ENCODE measurements around the gene ADGRG2. TPM values are rescaled to one million over a fixed set of nuclear protein-coding genes. Genes with fewer than 3 reads are reported as not detected.
A peak's percentile ranks its signal among the peaks of the same experiment; 100 is the strongest.

The ADGRG2 gene
- total RNA-seq, 1 experiment from 2014 or later: 1.4 TPM

DNA sequence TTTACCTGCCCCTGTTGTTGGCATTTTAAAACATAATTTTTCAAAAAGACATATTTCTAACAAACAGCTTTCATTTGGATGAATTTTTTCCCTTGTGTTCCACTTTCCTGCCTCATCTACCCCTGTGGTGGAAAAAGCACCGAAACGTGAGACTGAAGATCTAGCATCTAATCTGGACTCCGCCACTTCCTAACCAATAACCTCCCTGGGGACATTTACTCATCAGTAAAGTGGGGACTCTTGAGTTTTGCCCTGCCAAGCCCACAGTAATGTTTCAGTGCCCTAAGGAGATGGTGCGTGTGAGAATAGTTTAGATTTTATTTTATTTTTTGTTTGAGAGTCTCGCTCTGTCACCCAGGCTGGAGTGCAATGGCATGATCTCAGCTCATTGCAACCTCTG lies 56.7 kb downstream of the ADGRG2 start:
- Histone ChIP-seq H3K4me2 (ENCODE audit: low read length) (no peak overlapping the region), H3K79me2 (ENCODE audit: low read length) (no peaks in the 10 kb centered on the region), H3K9me2 (replicated peaks; ENCODE audit: low read length) (no peaks in the 10 kb centered on the region), H4K20me1 (ENCODE audit: low read length) (no peaks in the 10 kb centered on the region), H2AFZ (ENCODE audit: low read length) (no peak overlapping the region), H3K27ac (ENCODE audit: low read length) (no peak overlapping the region), H3K27me3 (ENCODE audit: low read length) (no peaks in the 10 kb centered on the region), H3K4me3 (ENCODE audit: low read length) (no peak overlapping the region), H3F3A (ENCODE audit: low read length, unreplicated experiment) (no peaks in the 10 kb centered on the region), H3K9ac (ENCODE audit: low read length) (no peak overlapping the region), H3K36me3 (ENCODE audit: low read depth, low read length) (no peaks in the 10 kb centered on the region), H3K9me3 (ENCODE audit: low read length) (no peaks in the 10 kb centered on the region), H3K4me1 (ENCODE audit: insufficient read depth, low read length) (peaks cover 22% of the 10 kb centered on the region)
- ChIA-PET POLR2A (ENCODE audit: unreplicated experiment) (no interaction called here), CTCF (no interaction called here)
- BruUV-seq (replicated peaks): no TSS peak
- DNase-seq (no peak), ATAC-seq (no peak)
- intact Hi-C loops (cut with micrococcal nuclease): no loop called here
- TF ChIP-seq EZH2phosphoT487 (IDR thresholded peaks at IDR 0.05; ENCODE audit: borderline replicate concordance, low read length) (no peak), EZH2 (IDR thresholded peaks at IDR 0.05; ENCODE audit: low read length, unreplicated experiment) (no peak)
- TF ChIP-seq, protein P1, sequence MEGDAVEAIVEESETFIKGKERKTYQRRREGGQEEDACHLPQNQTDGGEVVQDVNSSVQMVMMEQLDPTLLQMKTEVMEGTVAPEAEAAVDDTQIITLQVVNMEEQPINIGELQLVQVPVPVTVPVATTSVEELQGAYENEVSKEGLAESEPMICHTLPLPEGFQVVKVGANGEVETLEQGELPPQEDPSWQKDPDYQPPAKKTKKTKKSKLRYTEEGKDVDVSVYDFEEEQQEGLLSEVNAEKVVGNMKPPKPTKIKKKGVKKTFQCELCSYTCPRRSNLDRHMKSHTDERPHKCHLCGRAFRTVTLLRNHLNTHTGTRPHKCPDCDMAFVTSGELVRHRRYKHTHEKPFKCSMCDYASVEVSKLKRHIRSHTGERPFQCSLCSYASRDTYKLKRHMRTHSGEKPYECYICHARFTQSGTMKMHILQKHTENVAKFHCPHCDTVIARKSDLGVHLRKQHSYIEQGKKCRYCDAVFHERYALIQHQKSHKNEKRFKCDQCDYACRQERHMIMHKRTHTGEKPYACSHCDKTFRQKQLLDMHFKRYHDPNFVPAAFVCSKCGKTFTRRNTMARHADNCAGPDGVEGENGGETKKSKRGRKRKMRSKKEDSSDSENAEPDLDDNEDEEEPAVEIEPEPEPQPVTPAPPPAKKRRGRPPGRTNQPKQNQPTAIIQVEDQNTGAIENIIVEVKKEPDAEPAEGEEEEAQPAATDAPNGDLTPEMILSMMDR (conservative IDR thresholded peaks at IDR 0.05; ENCODE audit: low read depth, low read length): no peak

DNA sequence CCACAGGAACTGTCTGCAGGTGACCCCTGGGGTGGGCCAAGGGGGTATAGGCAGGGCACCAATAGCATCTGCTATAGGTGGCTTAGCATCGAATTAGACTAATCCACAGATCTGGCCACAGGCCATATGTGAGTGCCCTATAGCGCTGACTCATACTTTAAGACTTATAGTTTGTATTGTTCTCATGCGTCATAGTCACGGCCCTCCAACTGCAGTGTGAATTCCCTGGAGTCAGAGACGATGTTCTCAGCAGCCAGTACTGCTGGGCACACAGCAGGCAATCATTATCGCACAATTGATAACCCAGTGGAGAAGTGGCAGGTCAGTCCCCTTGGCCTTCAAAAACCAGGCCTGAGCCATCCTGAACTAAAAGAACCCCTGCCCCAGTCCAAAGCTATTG lies 58.1 kb downstream of the ADGRG2 start:
- H3F3A ChIP-seq (ENCODE audit: low read length, unreplicated experiment): no peaks in the 10 kb centered on the region
- H3K4me1 ChIP-seq (ENCODE audit: insufficient read depth, low read length): peaks cover 22% of the 10 kb centered on the region
- CTCF ChIA-PET: no interaction called here
- POLR2A ChIA-PET (ENCODE audit: unreplicated experiment): no interaction called here
- H3K27ac ChIP-seq (ENCODE audit: low read length): peak overlapping the region; percentile 59
- H3K4me3 ChIP-seq (ENCODE audit: low read length): no peak overlapping the region
- no TSS peak for BruUV-seq (replicated peaks)
- intact Hi-C loops (cut with micrococcal nuclease): no loop called here
- TF ChIP-seq, protein P1 (conservative IDR thresholded peaks at IDR 0.05; ENCODE audit: low read depth, low read length): no peak
- TF ChIP-seq EZH2 (IDR thresholded peaks at IDR 0.05; ENCODE audit: low read length, unreplicated experiment) (no peak), EZH2phosphoT487 (IDR thresholded peaks at IDR 0.05; ENCODE audit: borderline replicate concordance, low read length) (no peak)
- H3K9ac ChIP-seq (ENCODE audit: low read length): peak overlapping the region; percentile 25; the same call in 1 of the 2 replicates
- H4K20me1 ChIP-seq (ENCODE audit: low read length): no peaks in the 10 kb centered on the region
- no peaks in the 10 kb centered on the region for H3K9me3 ChIP-seq (ENCODE audit: low read length)
- H3K79me2 ChIP-seq (ENCODE audit: low read length): no peaks in the 10 kb centered on the region
- no peaks in the 10 kb centered on the region for H3K9me2 ChIP-seq (replicated peaks; ENCODE audit: low read length)
- DNase-seq: peak; percentile 89
- H3K4me2 ChIP-seq (ENCODE audit: low read length): peak overlapping the region; percentile 60
- no peaks in the 10 kb centered on the region for H3K36me3 ChIP-seq (ENCODE audit: low read depth, low read length)
- ATAC-seq: peak; percentile 97
- H3K27me3 ChIP-seq (ENCODE audit: low read length): no peaks in the 10 kb centered on the region
- H2AFZ ChIP-seq (ENCODE audit: low read length): peak overlapping the region; percentile 70

DNA sequence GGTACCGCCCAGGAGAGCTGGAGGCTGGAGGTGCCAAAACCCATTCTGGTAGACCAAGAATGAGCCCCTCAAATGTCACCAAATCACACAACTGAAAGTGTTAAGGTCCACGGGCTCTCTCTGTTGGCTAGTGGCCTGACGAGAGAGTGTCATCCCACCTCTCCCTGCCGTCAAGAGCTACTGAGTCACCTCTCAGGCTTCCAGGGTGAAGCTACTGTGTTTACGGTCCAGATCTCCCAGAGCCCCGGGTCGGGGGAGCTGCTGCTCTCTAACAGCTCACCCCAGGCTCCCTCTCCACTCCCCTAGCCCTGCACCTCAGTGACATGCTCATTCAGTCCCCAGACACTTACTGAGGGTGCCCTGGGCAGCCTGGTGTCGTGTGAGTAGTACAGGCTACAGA lies 59.2 kb downstream of the ADGRG2 start:
- ATAC-seq: peak; percentile 53
- no peak overlapping the region for H3K27ac ChIP-seq (ENCODE audit: low read length)
- peak overlapping the region; percentile 62 for H3K4me2 ChIP-seq (ENCODE audit: low read length)
- no peaks in the 10 kb centered on the region for H3K9me2 ChIP-seq (replicated peaks; ENCODE audit: low read length)
- peaks cover 22% of the 10 kb centered on the region for H3K4me1 ChIP-seq (ENCODE audit: insufficient read depth, low read length)
- ChIA-PET CTCF (interaction anchor here (0.6 kb wide), 1 partner anchor 273 kb away, joined by 4 read pairs; no protein-coding TSS in a partner anchor), POLR2A (ENCODE audit: unreplicated experiment) (no interaction called here)
- no peak overlapping the region for H3K9ac ChIP-seq (ENCODE audit: low read length)
- TF ChIP-seq, protein P1 (conservative IDR thresholded peaks at IDR 0.05; ENCODE audit: low read depth, low read length): no peak
- TF ChIP-seq EZH2 (IDR thresholded peaks at IDR 0.05; ENCODE audit: low read length, unreplicated experiment) (no peak), EZH2phosphoT487 (IDR thresholded peaks at IDR 0.05; ENCODE audit: borderline replicate concordance, low read length) (no peak)
- no peaks in the 10 kb centered on the region for H4K20me1 ChIP-seq (ENCODE audit: low read length)
- no peaks in the 10 kb centered on the region for H3K9me3 ChIP-seq (ENCODE audit: low read length)
- H3F3A ChIP-seq (ENCODE audit: low read length, unreplicated experiment): no peaks in the 10 kb centered on the region
- no TSS peak for BruUV-seq (replicated peaks)
- peak overlapping the region; percentile 50; the same call in 1 of the 2 replicates for H2AFZ ChIP-seq (ENCODE audit: low read length)
- H3K27me3 ChIP-seq (ENCODE audit: low read length): no peaks in the 10 kb centered on the region
- intact Hi-C loops (cut with micrococcal nuclease): no loop called here
- no peaks in the 10 kb centered on the region for H3K36me3 ChIP-seq (ENCODE audit: low read depth, low read length)
- no peaks in the 10 kb centered on the region for H3K79me2 ChIP-seq (ENCODE audit: low read length)
- DNase-seq: peak; percentile 48
- no peak overlapping the region for H3K4me3 ChIP-seq (ENCODE audit: low read length)
